ENCODE data around the gene ZNF77.

Gene ZNF77

GRCh38 chr19:2989236-2989946 is 44.6 kb upstream of the ZNF77 start:
- no peak overlapping the region for H3K4me2 ChIP-seq (ENCODE audit: low read length)
- no peaks in the 10 kb centered on the region for H3K9me3 ChIP-seq (ENCODE audit: low read length)
- no peaks in the 10 kb centered on the region for H3F3A ChIP-seq (ENCODE audit: insufficient read depth, low read length)
- no peak overlapping the region for H2AFZ ChIP-seq (ENCODE audit: low read length)
- no peaks in the 10 kb centered on the region for H3K9me2 ChIP-seq (ENCODE audit: low read depth, low read length)
- no peaks in the 10 kb centered on the region for H3K79me2 ChIP-seq (ENCODE audit: insufficient read depth, low read length)
- no peaks in the 10 kb centered on the region for H3K36me3 ChIP-seq (ENCODE audit: insufficient read depth, low read length)
- peaks cover 8% of the 10 kb centered on the region; the same call in 1 of the 2 replicates for H3K27me3 ChIP-seq (ENCODE audit: insufficient read depth, low read length)
- H3K27ac ChIP-seq (ENCODE audit: low read depth, low read length, poor library complexity, severe bottlenecking), result no peak overlapping the region
- H3K9ac ChIP-seq (ENCODE audit: low read length), result no peak overlapping the region
- H3K4me1 ChIP-seq (ENCODE audit: insufficient read depth, low read length, severe bottlenecking), result no peaks in the 10 kb centered on the region
- no peaks in the 10 kb centered on the region for H4K20me1 ChIP-seq (ENCODE audit: insufficient read depth, low read length)
- TF ChIP-seq CTCF (IDR thresholded peaks at IDR 0.05; ENCODE audit: low read length), result no peak
- TF ChIP-seq EZH2 (IDR thresholded peaks at IDR 0.05; ENCODE audit: borderline replicate concordance, low read length), result no peak
- H3K4me3 ChIP-seq (ENCODE audit: low read depth, low read length, poor library complexity, severe bottlenecking), result no peak overlapping the region

- H2AFZ ChIP-seq (ENCODE audit: low read length), result no peak overlapping the region
- no peaks in the 10 kb centered on the region for H3K4me1 ChIP-seq (ENCODE audit: insufficient read depth, low read length, severe bottlenecking)
- H3K9me2 ChIP-seq (ENCODE audit: low read depth, low read length), result no peaks in the 10 kb centered on the region
- H3F3A ChIP-seq (ENCODE audit: insufficient read depth, low read length), result no peaks in the 10 kb centered on the region
- H3K27me3 ChIP-seq (ENCODE audit: insufficient read depth, low read length), result peaks cover 8% of the 10 kb centered on the region; the same call in 1 of the 2 replicates
- no peaks in the 10 kb centered on the region for H3K9me3 ChIP-seq (ENCODE audit: low read length)
- H3K36me3 ChIP-seq (ENCODE audit: insufficient read depth, low read length), result no peaks in the 10 kb centered on the region
- H4K20me1 ChIP-seq (ENCODE audit: insufficient read depth, low read length), result no peaks in the 10 kb centered on the region
- no peaks in the 10 kb centered on the region for H3K79me2 ChIP-seq (ENCODE audit: insufficient read depth, low read length)
- no peak overlapping the region for H3K27ac ChIP-seq (ENCODE audit: low read depth, low read length, poor library complexity, severe bottlenecking)
- H3K4me2 ChIP-seq (ENCODE audit: low read length), result no peak overlapping the region
- no peak for TF ChIP-seq EZH2 (IDR thresholded peaks at IDR 0.05; ENCODE audit: borderline replicate concordance, low read length)
- TF ChIP-seq CTCF (IDR thresholded peaks at IDR 0.05; ENCODE audit: low read length), result no peak
- H3K9ac ChIP-seq (ENCODE audit: low read length), result no peak overlapping the region
- no peak overlapping the region for H3K4me3 ChIP-seq (ENCODE audit: low read depth, low read length, poor library complexity, severe bottlenecking)
Observed at GRCh38 chr19:2988568-2988967, 43.8 kb upstream of the ZNF77 start.

GRCh38 chr19:2987797-2988196 is 43.0 kb upstream of the ZNF77 start:
- Histone ChIP-seq H3K9ac (ENCODE audit: low read length) (no peak overlapping the region), H3K27ac (ENCODE audit: low read depth, low read length, poor library complexity, severe bottlenecking) (no peak overlapping the region), H3F3A (ENCODE audit: insufficient read depth, low read length) (no peaks in the 10 kb centered on the region), H3K4me2 (ENCODE audit: low read length) (no peak overlapping the region), H3K36me3 (ENCODE audit: insufficient read depth, low read length) (no peaks in the 10 kb centered on the region), H3K9me3 (ENCODE audit: low read length) (no peaks in the 10 kb centered on the region), H3K9me2 (ENCODE audit: low read depth, low read length) (no peaks in the 10 kb centered on the region), H2AFZ (ENCODE audit: low read length) (no peak overlapping the region), H3K27me3 (ENCODE audit: insufficient read depth, low read length) (peaks cover 8% of the 10 kb centered on the region; the same call in 1 of the 2 replicates), H4K20me1 (ENCODE audit: insufficient read depth, low read length) (no peaks in the 10 kb centered on the region), H3K4me1 (ENCODE audit: insufficient read depth, low read length, severe bottlenecking) (no peaks in the 10 kb centered on the region), H3K4me3 (ENCODE audit: low read depth, low read length, poor library complexity, severe bottlenecking) (no peak overlapping the region), H3K79me2 (ENCODE audit: insufficient read depth, low read length) (no peaks in the 10 kb centered on the region)
- no peak for TF ChIP-seq EZH2 (IDR thresholded peaks at IDR 0.05; ENCODE audit: borderline replicate concordance, low read length)
- no peak for TF ChIP-seq CTCF (IDR thresholded peaks at IDR 0.05; ENCODE audit: low read length)

Data from OCI-LY1 (cell line).